ENCODE data around the gene CD82. TPM values are rescaled to one million over a fixed set of nuclear protein-coding genes. Genes with fewer than 3 reads are reported as not detected.
A peak's percentile ranks its signal among the peaks of the same experiment; 100 is the strongest.

Gene CD82
- total RNA-seq, 3 donors from 2014 or later = 12.0 to 40.4 (median 38.0) TPM

DNA sequence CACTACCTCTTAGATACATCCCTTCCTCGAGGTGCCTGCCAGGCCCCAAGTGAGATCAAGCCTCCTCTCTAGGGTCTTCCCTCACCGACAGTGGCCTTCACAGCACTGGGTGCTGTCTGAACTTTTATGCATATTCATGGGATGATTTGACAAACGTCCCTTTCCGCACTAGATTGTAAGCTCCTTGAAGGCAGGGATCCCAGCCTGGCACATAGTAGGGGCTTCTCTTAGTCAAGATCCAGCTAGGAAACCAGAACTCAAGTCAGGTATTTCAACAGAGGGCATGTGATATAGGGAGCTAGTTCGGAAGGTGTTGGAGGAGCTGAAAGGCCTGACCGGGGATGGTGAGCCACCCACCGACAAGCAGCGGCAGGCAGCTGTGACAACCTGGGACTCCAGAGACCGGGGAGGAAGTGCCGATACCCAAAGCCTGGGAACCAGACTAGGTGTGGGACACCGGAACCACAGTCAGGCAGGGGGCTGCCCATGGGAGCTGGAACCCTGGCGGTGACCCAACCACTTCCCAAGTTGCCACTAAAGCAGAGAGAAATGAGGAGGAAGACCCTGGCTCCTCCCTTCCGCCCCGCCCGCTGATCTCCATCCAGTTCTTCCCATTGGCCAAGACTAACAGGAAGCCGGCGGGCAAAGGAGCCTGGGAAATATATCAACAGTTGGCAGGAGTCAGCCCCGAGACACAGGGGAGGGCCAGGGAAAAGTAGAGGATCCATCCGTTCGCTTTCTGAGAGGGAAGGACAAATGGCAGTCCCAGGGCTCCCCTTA, 39.8 kb upstream of the CD82 start:
- Histone ChIP-seq H3K27ac (peak overlapping the region in 1 of 2 donors; percentile 68), H3K9me3 (no peaks in the 10 kb centered on the region), H3K36me3 (no peaks in the 10 kb centered on the region), H3K27me3 (no peaks in the 10 kb centered on the region), H3K4me1 (no peaks in the 10 kb centered on the region), H3K4me3 (no peak overlapping the region)
- intact Hi-C loops (cut with DNase I; ENCODE audit: low total_unique reads) = no loop called here
- no peak for DNase-seq (ENCODE audit: low spot score in 2 of 2)
- TF ChIP-seq, protein P1, sequence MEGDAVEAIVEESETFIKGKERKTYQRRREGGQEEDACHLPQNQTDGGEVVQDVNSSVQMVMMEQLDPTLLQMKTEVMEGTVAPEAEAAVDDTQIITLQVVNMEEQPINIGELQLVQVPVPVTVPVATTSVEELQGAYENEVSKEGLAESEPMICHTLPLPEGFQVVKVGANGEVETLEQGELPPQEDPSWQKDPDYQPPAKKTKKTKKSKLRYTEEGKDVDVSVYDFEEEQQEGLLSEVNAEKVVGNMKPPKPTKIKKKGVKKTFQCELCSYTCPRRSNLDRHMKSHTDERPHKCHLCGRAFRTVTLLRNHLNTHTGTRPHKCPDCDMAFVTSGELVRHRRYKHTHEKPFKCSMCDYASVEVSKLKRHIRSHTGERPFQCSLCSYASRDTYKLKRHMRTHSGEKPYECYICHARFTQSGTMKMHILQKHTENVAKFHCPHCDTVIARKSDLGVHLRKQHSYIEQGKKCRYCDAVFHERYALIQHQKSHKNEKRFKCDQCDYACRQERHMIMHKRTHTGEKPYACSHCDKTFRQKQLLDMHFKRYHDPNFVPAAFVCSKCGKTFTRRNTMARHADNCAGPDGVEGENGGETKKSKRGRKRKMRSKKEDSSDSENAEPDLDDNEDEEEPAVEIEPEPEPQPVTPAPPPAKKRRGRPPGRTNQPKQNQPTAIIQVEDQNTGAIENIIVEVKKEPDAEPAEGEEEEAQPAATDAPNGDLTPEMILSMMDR (IDR thresholded peaks at IDR 0.05) = no peak
- no peak for TF ChIP-seq POLR2AphosphoS5 (IDR thresholded peaks at IDR 0.05)
- no peak for TF ChIP-seq POLR2A (IDR thresholded peaks at IDR 0.05)

DNA sequence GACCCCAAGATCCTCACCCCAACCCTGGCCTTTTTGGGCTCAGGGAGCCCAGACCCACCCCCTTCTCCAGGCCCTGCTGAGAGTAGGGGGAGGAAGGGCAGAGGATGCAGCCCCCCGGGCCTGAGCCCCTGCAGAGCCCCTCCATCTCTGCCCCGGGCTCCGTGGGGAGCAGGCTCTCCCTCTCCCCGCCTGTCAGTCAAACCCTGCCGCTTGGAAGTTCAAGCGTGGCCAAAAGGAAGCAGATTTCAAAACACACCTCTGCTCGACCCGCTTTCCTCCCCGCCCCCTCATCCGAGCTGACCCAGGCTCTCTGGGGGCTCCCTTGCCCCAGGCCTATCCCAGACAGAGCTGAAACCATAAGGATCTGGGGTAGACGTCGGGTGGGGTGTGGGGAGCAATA, 39.0 kb upstream of the CD82 start:
- intact Hi-C loops (cut with DNase I; ENCODE audit: low total_unique reads) = no loop called here

DNA sequence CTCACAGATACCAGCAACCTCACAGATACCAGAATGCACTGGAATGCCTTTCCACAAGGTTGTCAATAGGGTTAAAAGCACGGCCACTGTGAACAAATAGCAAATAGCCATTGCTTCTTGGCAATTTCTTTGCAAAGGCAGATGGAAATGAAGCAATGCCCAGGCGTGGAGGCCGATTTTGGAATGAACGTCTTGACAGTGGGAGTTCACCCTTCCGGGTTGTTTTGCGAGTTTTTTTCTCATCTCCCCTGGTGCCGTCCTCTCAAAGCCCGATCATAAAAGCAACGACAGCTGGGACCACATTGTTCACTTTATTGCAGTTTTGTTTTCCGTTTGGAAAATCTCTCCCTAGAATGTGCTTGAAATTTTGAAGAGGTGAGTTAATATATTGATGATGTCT, 38.0 kb upstream of the CD82 start:
- no peaks in the 10 kb centered on the region for H3K9me3 ChIP-seq
- H3K36me3 ChIP-seq = no peaks in the 10 kb centered on the region
- no peak for DNase-seq (ENCODE audit: low spot score in 2 of 2)
- H3K27me3 ChIP-seq = no peaks in the 10 kb centered on the region
- intact Hi-C loops (cut with DNase I; ENCODE audit: low total_unique reads) = no loop called here
- H3K4me1 ChIP-seq = peaks cover 0 to 3% of the 10 kb centered on the region in 2 donors
- no peak overlapping the region for H3K4me3 ChIP-seq
- peak overlapping the region in 1 of 2 donors; percentile 68 for H3K27ac ChIP-seq
- TF ChIP-seq, protein P1 (IDR thresholded peaks at IDR 0.05) = no peak
- TF ChIP-seq POLR2A (IDR thresholded peaks at IDR 0.05) = no peak
- no peak for TF ChIP-seq POLR2AphosphoS5 (IDR thresholded peaks at IDR 0.05)

More for the DNA sequence above, 39.0 kb upstream of the CD82 start:
- no peaks in the 10 kb centered on the region for H3K36me3 ChIP-seq
- H3K4me3 ChIP-seq = no peak overlapping the region
- peak overlapping the region in 1 of 2 donors; percentile 68 for H3K27ac ChIP-seq
- H3K9me3 ChIP-seq = no peaks in the 10 kb centered on the region
- H3K4me1 ChIP-seq = peaks cover 0 to 3% of the 10 kb centered on the region in 2 donors
- TF ChIP-seq POLR2A (IDR thresholded peaks at IDR 0.05) = no peak
- no peak for DNase-seq (ENCODE audit: low spot score in 2 of 2)
- H3K27me3 ChIP-seq = no peaks in the 10 kb centered on the region

DNA sequence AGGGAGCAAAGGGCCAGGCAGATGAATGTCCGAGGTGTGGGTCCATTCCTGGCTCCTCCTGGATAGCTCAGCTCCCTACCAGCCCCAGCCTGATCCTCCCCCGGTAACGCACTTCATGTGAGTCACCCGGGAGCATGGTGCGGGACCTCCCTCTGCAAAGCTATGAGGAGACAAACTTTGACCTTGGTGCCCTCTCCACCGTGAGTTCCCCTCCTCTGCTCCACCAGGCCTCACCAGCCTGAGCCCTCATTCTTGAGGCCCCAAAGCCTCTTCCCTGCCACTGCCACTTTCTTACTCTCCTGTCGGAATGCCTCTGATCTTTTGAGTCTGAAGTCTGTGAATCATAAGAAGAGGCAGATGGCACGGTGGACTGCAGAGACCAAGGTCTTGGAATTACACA, 37.4 kb upstream of the CD82 start:
- H3K9me3 ChIP-seq = no peaks in the 10 kb centered on the region
- H3K4me3 ChIP-seq = no peak overlapping the region
- no peak for DNase-seq (ENCODE audit: low spot score in 2 of 2)
- no peaks in the 10 kb centered on the region for H3K27me3 ChIP-seq
- intact Hi-C loops (cut with DNase I; ENCODE audit: low total_unique reads) = no loop called here
- peaks cover 0 to 3% of the 10 kb centered on the region in 2 donors for H3K4me1 ChIP-seq
- TF ChIP-seq POLR2A (IDR thresholded peaks at IDR 0.05) (no peak), POLR2AphosphoS5 (IDR thresholded peaks at IDR 0.05) (no peak)
- TF ChIP-seq, protein P1 (IDR thresholded peaks at IDR 0.05) = no peak
- peak overlapping the region in 1 of 2 donors; percentile 68 for H3K27ac ChIP-seq
- H3K36me3 ChIP-seq = no peaks in the 10 kb centered on the region

DNA sequence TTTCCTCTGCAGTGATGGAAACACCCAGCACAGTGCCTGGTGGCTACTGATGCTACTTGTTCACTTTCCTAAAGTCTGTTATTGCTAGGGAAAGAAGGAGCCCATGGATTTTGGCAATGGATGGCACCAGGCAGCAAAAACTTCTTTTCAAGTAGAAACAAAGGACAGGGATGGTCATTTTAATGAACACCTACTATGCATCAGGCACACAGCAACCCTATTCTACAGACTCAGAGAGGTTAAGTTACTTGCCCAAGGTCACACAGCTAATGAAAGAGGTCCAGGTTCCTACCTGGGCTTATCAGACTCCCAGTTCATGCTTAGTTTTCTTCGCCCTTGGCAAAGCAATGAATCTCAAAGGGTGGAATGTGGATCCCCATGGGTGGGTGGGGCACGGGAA, 36.9 kb upstream of the CD82 start:
- intact Hi-C loops (cut with DNase I; ENCODE audit: low total_unique reads) = no loop called here
- Histone ChIP-seq H3K4me3 (no peak overlapping the region), H3K36me3 (no peaks in the 10 kb centered on the region), H3K9me3 (no peaks in the 10 kb centered on the region), H3K4me1 (peaks cover 0 to 3% of the 10 kb centered on the region in 2 donors), H3K27ac (no peak overlapping the region), H3K27me3 (no peaks in the 10 kb centered on the region)
- no peak for DNase-seq (ENCODE audit: low spot score in 2 of 2)
- TF ChIP-seq POLR2AphosphoS5 (IDR thresholded peaks at IDR 0.05) (no peak), POLR2A (IDR thresholded peaks at IDR 0.05) (no peak)
- TF ChIP-seq, protein P1 (IDR thresholded peaks at IDR 0.05) = no peak

Data from breast epithelium (tissue), 4 donors.